HG03521 (cell line): ENCODE measurements around the gene ACTG2.
"Not testable (repeated sequence)": the region's sequence is repeated elsewhere in the genome, so short reads cannot be mapped to it uniquely, and the experiment has no call there.

Experiments used
- ATAC-seq: cut with Tn5 transposase; IDR thresholded peaks from one replicate; pipeline ENCODE4 v1.9.1; 2021; ENCODE audit warnings: mild to moderate bottlenecking, moderate library complexity; ENCODE audit not compliant: unreplicated experiment

ACTG2 gene

DNA sequence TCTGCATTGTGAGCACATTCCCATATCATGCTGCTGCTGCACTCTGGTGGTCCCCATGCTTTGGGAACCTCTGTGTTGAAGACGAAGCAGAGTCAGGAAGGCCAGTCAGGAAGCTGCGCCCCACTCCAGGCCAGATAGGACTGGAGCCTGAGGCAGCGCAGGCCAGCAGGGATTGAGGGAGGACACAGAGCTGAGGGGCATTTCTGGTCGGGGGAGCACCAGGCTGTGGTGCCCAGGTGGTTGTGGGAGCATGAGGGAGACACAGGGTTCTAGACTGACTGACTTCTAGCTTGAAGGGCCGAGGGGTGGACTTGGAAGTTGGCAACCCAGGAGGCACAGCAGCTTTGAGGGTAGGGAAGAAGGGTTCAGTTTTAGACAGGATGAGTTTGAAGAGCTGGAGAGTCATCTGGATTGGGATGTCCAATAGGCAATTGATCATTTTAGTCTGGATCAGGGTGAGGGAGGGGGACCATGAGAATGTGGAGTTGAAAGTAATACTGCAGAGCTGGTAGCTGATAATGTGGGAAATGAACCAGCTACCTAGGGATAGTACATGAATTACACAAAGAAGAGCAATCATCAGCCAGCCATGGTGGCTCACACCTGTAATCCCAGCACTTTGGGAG is 1.4 kb upstream of the ACTG2 start:
- ATAC-seq = no peak

DNA sequence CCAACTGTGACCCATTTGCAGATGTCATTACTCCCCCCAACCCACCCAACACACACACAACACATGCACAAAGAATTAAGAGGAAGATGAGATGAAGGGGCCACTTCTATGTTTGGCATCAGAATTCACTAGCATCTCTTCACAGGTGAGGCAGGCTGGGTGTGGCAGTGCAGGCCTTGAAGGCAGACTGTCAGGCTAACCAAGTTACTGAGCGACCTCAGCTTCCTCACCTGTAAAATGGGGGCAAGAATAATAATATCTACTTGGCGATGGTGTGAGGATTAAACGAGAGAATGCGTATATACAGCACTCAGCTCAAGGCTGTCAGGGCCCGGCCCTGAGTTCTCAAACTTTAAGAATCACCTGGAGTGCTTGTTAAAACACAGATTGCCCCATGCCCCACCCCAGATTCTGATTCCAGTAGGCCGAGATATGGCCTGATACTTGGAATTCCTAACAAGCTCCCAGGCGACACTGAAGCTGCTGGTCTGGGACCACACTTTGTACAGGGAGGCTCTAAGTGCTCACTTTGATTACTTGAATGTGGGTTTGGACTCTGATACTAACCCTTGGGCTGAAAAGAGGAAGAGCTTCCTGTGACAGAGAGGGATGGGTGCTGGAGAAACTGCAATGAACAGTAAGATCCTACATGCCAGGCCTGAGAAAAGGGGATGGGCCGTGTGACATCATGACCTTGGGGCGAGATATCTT is 1.1 kb downstream of the ACTG2 start:
- no peak for ATAC-seq

DNA sequence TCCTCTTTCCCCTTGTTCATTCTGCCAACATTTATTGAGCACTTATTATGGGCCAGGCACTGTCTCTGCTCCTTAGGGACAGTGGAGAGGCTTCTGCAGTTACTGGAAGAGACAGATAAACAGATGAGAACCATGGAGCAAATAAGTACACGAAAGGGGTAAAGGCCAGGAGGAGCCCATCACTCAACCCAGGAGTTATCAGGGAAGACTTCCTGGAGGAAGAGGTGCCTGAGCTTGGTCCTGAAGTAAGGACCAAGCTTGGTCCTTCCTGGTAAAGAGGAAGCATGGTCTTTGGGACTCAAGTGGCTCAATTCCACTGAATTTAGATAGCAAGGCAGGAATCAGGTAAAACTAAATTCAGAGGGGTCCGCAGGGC is 1.7 kb downstream of the ACTG2 start:
- no peak for ATAC-seq

DNA sequence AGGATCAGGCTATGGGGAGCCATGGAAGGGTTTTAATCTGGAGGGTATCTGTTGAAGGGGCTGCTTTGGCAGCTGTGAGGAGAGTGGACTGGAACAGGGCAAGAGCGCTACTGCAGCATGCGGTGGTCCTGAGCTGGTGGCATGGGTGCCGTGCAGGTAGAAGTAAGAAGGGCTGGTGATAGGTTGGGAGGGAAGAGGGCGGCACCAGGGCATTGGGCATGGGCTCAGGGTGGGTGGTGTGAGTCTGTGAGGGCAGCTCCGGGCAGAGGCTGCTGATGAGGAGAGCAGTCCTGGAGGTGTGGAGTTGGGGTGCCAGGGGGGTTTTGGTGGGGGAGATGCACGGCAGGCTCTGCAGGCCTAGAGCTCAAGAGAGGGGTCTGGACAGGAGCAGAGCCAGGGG is 2.1 kb downstream of the ACTG2 start:
- no peak for ATAC-seq

DNA sequence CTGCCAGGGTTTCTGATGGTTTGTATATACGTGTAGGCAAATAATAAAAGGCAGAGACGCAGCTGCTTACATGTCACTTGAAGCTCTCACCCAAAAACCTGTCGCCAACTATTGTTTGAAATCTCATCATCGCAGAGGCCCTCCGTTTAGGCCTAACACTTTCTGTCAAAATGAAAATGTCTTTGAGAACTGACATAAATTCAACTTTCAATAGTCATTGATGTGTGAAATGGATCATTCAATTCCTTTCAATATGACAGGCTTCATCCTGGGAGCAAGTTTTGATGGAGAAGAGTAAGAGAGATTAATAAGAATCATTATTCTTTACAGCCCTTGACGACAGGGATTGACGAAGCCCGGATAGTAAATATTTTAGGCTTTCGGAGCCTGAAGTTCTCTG is 2.7 kb downstream of the ACTG2 start:
- ATAC-seq = no peak

DNA sequence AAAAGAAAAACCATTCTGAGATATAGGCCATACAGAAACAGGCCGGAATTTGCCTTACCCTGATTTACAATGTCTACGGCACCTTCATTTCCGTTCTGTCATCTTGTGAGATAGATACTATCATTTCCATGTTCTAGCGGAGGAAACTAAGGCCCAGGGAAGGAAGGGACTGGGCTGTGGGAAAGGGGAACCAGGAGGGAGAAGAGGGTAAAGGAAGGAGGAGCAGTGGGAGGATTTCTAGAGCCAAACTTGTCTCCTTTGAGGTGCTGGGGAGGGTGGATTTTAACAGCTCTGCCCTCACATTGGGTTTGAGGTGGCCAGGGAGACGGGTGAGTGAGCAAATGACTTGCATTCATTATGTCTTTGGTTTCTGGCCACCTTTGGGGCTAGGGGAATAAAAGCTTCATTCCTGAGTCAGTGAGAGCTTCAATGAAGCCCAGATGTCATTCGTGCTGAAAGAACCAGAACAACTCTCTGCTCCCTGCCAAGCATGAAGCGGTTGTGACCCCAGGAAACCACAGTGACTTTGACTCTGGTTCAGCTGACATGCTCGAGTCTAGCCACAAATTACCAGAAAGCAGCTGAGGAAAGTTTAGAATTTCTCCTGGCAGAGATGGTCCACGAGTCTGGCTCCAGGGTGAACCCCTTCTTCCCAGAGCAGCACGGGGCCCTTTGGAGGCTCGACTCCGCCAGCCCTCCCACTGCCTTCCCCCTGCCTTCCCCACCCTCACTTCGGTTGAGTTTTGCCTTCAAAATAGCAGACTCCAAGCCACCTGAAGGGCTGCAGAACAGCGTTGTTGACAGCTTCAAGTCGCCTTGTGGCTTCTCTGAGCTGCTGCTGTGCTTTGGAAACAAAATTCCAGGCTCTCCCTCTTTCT is 3.8 kb downstream of the ACTG2 start:
- peak; percentile 60 for ATAC-seq

DNA sequence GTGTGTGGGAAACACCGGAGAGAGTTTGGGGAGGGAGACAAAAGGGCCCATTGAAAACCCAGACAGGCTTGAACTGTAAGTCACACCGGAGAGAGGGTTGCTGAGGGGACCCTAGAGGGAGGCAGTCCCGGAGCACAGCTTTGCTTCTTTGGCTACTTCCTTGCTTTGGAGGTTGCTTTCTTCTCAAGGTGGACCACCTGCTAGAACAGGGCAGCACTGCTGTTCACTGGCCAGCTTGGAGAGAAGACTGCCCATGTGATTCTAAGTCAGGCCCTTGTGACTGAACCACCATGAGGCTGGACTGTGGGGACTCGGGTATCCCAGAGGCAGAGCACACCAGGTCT is 4.4 kb downstream of the ACTG2 start:
- no peak for ATAC-seq

DNA sequence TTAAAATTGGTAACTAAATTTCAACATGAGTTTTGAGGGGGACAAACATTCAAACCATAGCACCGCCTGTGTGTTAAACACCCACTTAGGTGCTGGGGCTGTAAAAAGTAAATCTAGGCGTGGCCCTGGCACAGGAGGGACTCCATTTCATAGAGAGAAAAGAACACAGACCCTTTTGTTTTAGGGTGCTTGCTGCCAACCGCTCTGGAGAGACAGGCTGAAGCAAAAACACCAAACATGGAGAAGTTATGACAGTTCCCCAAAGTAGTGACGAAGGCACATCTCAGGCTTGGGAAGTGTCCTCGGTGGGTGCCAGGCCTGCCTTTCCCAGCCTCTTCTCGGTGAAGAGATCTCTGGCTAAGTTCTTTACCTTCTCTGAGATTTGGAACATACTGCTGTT is 5.1 kb downstream of the ACTG2 start:
- ATAC-seq = no peak

DNA sequence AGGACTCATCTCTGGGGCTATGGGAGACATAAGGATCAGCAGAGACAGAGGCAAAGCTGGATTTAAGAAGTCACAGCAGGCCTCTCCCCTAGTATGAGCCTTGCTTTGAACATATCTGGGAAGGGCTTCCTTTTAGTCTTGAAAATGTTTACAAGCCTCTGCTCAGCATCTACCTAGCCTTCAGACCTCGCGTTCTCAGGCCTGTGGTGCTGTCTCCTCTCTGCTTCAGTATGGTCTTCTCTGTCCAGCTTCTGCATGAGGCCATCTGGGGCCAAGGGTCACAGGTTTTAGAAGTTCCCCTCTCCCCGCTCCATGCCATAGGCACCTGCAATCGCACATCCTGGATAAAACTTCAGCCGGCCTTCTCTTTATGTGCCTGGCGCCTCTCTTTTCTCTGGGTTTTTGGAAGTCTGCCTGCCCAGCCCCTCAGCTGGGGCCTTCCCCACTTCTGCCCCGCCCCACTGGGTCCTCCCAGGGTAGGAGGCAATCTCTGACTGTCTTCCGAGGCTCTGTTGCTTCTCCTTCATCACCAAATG is 7.1 kb downstream of the ACTG2 start:
- ATAC-seq = no peak

GRCh38 chr2:73901143-73901542 is 8.3 kb downstream of the ACTG2 start:
- ATAC-seq = no peak

- ATAC-seq = no peak
Observed at GRCh38 chr2:73902284-73902683, 9.5 kb downstream of the ACTG2 start.

GRCh38 chr2:73903313-73903712 is 10.5 kb downstream of the ACTG2 start:
- no peak for ATAC-seq

- ATAC-seq = not testable (repeated sequence)
Observed at GRCh38 chr2:73903949-73904613, 11.3 kb downstream of the ACTG2 start.

GRCh38 chr2:73904952-73905351 is 12.1 kb downstream of the ACTG2 start:
- no peak for ATAC-seq

GRCh38 chr2:73906847-73907505 is 14.2 kb downstream of the ACTG2 start:
- ATAC-seq = no peak

DNA sequence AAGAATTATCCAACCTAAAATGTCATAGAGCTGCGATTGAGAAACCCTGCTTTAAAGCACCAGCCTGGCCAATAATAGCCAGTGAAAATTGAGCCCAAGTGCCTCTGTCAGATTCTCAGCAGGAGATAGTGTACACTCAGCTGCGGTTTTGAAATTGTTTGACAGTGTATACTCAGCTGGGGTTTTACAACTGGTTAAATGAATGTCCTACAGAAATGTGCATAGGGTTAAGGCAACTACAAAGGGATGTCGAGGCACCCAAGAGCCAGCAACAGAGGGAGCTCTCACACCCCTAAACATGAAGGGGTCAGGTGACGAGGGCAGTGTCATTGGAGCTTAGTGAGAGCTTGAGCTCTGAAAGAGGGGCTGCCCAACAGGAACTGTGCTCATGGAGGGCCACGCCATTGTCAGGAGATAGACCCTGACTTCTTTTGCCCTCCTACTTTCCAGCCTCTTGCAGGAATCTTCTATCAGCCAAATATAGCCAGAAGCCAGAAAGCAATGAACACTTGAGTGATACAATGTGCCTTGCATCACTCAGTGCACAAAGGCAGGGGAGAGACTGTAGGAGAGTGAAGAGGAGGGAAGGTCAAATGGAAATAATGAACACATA is 15.1 kb downstream of the ACTG2 start:
- no peak for ATAC-seq

DNA sequence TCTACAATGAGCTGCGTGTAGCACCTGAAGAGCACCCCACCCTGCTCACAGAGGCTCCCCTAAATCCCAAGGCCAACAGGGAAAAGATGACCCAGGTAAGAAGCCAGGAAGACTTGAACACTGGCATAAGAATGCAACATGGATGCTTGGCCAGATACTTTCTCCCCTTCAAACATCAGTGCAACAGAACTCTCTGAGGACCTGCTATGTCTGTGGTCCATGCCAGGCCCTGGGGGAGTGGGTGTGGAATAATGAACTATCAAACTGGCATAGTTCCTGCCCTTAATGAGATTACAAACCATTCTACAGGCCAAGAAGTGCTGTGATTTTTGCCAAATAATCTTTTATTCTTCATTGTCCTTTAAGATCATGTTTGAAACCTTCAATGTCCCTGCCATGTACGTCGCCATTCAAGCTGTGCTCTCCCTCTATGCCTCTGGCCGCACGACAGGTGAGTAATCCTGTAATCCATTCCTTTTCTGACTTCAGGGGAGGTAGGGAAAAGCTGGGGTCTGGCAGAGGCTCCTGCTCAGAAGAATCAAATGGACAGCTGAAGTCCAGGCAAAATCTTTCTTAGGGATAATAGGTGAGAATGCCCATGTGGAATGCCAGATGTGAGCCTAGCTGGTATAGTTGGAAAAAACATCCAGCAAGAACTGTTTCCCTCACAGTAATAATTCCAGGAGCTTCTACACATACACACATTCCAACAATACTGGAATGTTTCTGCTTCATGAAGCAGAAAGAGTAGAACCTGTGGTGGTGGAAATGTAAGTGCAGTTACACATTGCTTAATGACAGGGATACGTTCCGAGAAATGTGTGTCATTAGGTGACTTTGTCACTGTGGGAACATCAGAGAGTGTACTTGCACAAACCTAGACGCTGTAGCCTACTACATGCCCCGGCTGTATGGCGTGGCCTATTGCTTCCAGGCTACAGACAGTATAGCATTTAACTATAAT is 16.2 kb downstream of the ACTG2 start:
- ATAC-seq = no peak

DNA sequence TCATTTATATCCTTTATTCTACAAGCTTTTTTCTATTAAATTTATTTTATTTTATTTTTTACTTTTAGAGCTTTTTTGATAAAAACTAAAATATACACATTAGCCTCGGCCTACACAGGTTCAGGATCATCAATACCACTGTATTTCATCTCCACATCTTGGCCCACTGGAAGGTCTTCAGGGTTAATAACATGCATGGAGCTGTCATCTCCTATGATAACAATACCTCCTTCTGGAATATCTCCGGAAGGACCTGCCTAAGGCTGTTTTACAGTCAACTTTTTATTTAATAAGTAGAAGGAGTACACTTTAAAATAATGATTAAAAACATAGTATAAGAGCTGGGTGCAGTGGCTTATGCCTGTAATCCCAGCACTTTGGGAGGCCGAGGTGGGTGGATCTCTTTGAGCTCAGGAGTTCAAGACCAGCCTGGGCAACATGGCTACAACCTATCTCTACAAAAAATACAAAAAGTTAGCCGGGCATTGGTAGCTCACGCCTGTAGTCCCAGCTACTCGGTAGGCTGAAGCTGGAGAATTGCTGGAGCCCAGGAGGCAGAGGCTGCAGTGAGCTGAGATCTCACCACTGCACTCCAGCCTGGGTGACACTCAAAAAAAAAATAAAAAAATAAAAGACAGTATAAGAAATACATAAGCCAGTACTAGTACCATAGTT is 18.2 kb downstream of the ACTG2 start:
- no peak for ATAC-seq
